Renal pelvis (tissue), 4 donors: Measurements from ENCODE around the gene SGPP1. TPM values are rescaled to one million over a fixed set of nuclear protein-coding genes. Genes with fewer than 3 reads are reported as not detected.
"Not testable (repeated sequence)": the region's sequence is repeated elsewhere in the genome, so short reads cannot be mapped to it uniquely, and the experiment has no call there.

Experiments used
- DNase-seq: peaks from one replicate; pipeline ENCODE4 v3.0.0-alpha.2; 2013
- polyA plus RNA-seq, 3 donors: library from polyadenylated mRNA; unstranded; fragments of 120-200 nt; gene quantifications; one replicate each; pipeline ENCODE4 v1.2.1, GENCODE V29; 2013; ENCODE audit not compliant: insufficient read length in 3 of 3

The SGPP1 gene
- polyA plus RNA-seq, 3 donors = 24.9 to 27.7 (median 27.4) TPM

GRCh38 chr14:63644741-63645140 is 83.1 kb downstream of the SGPP1 start:
- DNase-seq = no peak

GRCh38 chr14:63642656-63643382 is 85.0 kb downstream of the SGPP1 start:
- no peak for DNase-seq

GRCh38 chr14:63642229-63642611 is 85.6 kb downstream of the SGPP1 start:
- peak; percentile 96 for DNase-seq

- DNase-seq = peak; percentile 99
Measured at GRCh38 chr14:63641473-63642228, 86.2 kb downstream of the SGPP1 start, which contains the start of gene WDR89. Gene WDR89, minus strand, starts transcription at chr14:63641871. Its CDS starts 41,929 bp downstream, at chr14:63599942.

GRCh38 chr14:63638493-63638892 is 89.4 kb downstream of the SGPP1 start:
- DNase-seq = no peak

GRCh38 chr14:63636094-63636635 is 91.7 kb downstream of the SGPP1 start:
- not testable (repeated sequence) for DNase-seq

Other genes with a start within 250 kb of the SGPP1 start
- 10 to 100 TPM; 34.5 to 35.3 (median 34.7) TPM for gene PPP2R5E, start 184.7 kb downstream of the SGPP1 start, polyA plus RNA-seq
- 10 to 100 TPM; 19.8 to 23.1 (median 20.8) TPM for gene WDR89, start 86.2 kb downstream of the SGPP1 start, polyA plus RNA-seq
- 100 to 1,000 TPM; 101 to 171 (median 160) TPM for gene SYNE2, start 124.9 kb upstream of the SGPP1 start, polyA plus RNA-seq